ENCODE measurements around the gene GPR15LG. TPM values are rescaled to one million over a fixed set of nuclear protein-coding genes. Genes with fewer than 3 reads are reported as not detected.
"Not testable (repeated sequence)": the region's sequence is repeated elsewhere in the genome, so short reads cannot be mapped to it uniquely, and the experiment has no call there.

The GPR15LG gene
- total RNA-seq, 2 donors from 2014 or later: 515 to 560 TPM

GRCh38 chr10:84179059-84179710 lies 5.6 kb downstream of the GPR15LG start:
- Histone ChIP-seq H3K9ac (ENCODE audit: low read depth in 2 of 2, low read length in 2 of 2) (peak overlapping the region in 1 of 2 donors; percentile 66), H3K4me1 (peaks cover 5% of the 10 kb centered on the region), H3K4me3 (no peak overlapping the region), H3K9me3 (no peaks in the 10 kb centered on the region), H3K27ac (no peak overlapping the region), H3K27me3 (no peaks in the 10 kb centered on the region), H3K36me3 (no peaks in the 10 kb centered on the region)
- no peak for DNase-seq
- no peak for TF ChIP-seq CTCF (IDR thresholded peaks at IDR 0.05)
- intact Hi-C loops (cut with DNase I): no loop called here

GRCh38 chr10:84180386-84180785 lies 6.8 kb downstream of the GPR15LG start:
- DNase-seq; H3K36me3 ChIP-seq; H3K4me3 ChIP-seq; H3K4me1 ChIP-seq; H3K9ac ChIP-seq (ENCODE audit: low read depth in 2 of 2, low read length in 2 of 2); intact Hi-C loops (cut with DNase I); H3K27me3 ChIP-seq; H3K27ac ChIP-seq; H3K9me3 ChIP-seq: not testable (repeated sequence)

DNA sequence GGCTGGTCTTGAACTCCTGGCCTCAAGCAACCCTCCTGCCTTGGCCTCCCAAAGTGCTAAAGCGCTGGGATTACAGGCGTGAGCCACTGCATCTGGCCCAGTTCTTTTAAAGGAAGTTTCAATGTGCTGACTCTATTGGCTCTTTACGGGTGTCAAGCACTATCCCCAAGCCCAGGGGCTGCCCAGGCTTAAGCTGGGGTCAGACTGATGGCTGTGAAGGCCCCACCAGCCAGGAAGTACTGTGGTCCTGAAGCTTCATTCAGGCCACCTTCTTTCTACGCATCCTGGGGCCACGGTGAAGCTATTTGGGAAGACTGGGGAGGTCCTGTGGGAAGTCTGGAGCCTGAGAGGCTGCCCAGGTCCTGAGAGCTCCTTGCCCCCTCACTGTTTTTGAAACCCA lies 8.0 kb downstream of the GPR15LG start:
- no peak for TF ChIP-seq CTCF (IDR thresholded peaks at IDR 0.05)
- no peaks in the 10 kb centered on the region for H3K36me3 ChIP-seq
- no peaks in the 10 kb centered on the region for H3K27me3 ChIP-seq
- H3K9me3 ChIP-seq: no peaks in the 10 kb centered on the region
- intact Hi-C loops (cut with DNase I): no loop called here
- no peak overlapping the region for H3K27ac ChIP-seq
- H3K4me1 ChIP-seq: peaks cover 7% of the 10 kb centered on the region
- DNase-seq: no peak
- H3K4me3 ChIP-seq: no peak overlapping the region
- no peak overlapping the region for H3K9ac ChIP-seq (ENCODE audit: low read depth in 2 of 2, low read length in 2 of 2)

DNA sequence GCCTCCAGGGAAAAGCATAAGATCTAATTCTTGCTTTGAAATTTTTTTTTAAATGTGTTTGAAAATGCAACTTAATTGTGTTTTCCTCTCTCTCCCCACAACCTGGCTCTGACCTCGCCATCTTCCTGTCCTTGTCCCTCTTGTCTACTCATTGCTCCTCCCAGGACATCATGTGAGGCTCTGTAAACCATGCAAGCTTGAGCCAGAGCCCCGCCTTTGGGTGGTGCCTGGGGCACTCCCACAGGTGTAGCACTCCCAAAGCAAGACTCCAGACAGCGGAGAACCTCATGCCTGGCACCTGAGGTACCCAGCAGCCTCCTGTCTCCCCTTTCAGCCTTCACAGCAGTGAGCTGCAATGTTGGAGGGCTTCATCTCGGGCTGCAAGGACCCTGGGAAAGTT lies 10.9 kb downstream of the GPR15LG start:
- no peak for TF ChIP-seq CTCF (IDR thresholded peaks at IDR 0.05)
- peak overlapping the region; percentile 20 for H3K27ac ChIP-seq
- no peaks in the 10 kb centered on the region for H3K9me3 ChIP-seq
- DNase-seq: peak; percentile 89
- H3K4me3 ChIP-seq: no peak overlapping the region
- H3K36me3 ChIP-seq: no peaks in the 10 kb centered on the region
- peak overlapping the region in 1 of 2 donors; percentile 28 for H3K9ac ChIP-seq (ENCODE audit: low read depth in 2 of 2, low read length in 2 of 2)
- peaks cover 4% of the 10 kb centered on the region for H3K4me1 ChIP-seq
- intact Hi-C loops (cut with DNase I): no loop called here
- H3K27me3 ChIP-seq: no peaks in the 10 kb centered on the region

- Histone ChIP-seq H3K27ac (no peak overlapping the region), H3K4me1 (peaks cover 4% of the 10 kb centered on the region), H3K4me3 (no peak overlapping the region), H3K27me3 (no peaks in the 10 kb centered on the region), H3K36me3 (no peaks in the 10 kb centered on the region), H3K9ac (ENCODE audit: low read depth in 2 of 2, low read length in 2 of 2) (no peak overlapping the region), H3K9me3 (no peaks in the 10 kb centered on the region)
- TF ChIP-seq CTCF (IDR thresholded peaks at IDR 0.05): no peak
- DNase-seq: no peak
- intact Hi-C loops (cut with DNase I): no loop called here
These were observed 12.1 kb downstream of the GPR15LG start for GRCh38 chr10:84185526-84186175.

GRCh38 chr10:84188815-84189214 lies 15.2 kb downstream of the GPR15LG start:
- no peak for TF ChIP-seq CTCF (IDR thresholded peaks at IDR 0.05)
- intact Hi-C loops (cut with DNase I): no loop called here
- DNase-seq: peak; percentile 60
- H3K9ac ChIP-seq (ENCODE audit: low read depth in 2 of 2, low read length in 2 of 2): no peak overlapping the region
- no peak overlapping the region for H3K4me3 ChIP-seq
- peaks cover 4% of the 10 kb centered on the region for H3K4me1 ChIP-seq
- peak overlapping the region; percentile 59 for H3K27ac ChIP-seq
- H3K27me3 ChIP-seq: no peaks in the 10 kb centered on the region
- no peaks in the 10 kb centered on the region for H3K9me3 ChIP-seq
- H3K36me3 ChIP-seq: no peaks in the 10 kb centered on the region
